HG02943 (cell line): Measurements from ENCODE around the gene FEN1.

Experiments
- ATAC-seq: cut with Tn5 transposase; IDR thresholded peaks from one replicate; pipeline ENCODE4 v1.9.1; 2021; ENCODE audit warnings: mild to moderate bottlenecking, low read depth, moderate library complexity; ENCODE audit not compliant: unreplicated experiment

FEN1 gene

DNA sequence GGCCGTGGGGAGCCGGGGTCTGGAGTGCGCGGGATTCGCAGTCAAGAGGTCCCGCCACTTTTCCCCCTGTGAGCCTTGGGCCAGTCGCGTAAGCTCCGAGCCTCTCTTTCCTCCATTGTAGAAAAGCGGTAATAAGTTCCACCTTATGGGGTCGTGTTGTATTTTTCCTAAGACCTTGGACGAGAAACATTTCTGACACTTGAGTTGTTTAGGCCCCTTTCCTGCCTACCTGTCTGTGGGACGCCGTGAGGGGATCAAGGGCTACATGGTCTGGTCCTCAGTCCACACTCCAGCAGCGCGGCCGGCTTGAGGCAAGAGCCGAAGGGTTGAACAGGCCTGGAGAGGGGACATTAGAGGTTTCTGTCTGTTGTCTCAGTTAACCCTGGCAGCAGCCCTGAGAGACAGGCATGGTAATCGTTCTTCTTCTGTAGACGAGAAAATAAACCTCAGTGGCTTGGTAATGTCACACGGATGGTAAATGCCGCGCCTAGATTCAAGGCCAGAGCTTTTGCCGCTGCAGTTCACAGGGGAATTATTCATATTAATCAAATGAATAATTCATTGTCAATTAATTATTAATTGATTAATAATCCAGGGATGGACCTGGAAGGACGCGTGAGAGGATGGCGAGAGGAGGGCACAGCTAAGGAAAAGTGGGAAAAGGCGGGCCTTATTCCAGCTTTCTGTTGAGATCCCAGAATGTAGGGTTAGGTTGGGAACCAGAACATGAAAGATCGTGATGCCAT is 545 bp downstream of the FEN1 start:
- ATAC-seq, result peak; percentile 27

DNA sequence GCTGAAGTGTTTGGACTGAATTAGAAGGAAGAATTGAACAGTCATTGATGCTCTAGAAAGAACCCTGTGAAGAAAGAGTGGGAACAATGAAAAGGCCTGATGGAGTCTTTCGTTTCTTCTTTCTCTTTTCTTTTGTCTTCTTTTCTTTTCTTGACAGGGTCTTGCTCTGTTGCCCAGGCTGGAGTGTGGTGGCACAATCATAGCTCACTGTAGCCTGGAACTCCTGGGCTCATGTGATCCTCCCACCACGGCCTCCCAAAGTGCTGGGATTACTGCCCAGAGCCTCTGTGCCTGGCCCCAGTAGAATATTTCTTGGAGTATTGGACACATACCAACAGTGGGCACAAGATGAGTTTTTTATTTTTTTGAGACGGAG is 1.1 kb downstream of the FEN1 start:
- no peak for ATAC-seq

DNA sequence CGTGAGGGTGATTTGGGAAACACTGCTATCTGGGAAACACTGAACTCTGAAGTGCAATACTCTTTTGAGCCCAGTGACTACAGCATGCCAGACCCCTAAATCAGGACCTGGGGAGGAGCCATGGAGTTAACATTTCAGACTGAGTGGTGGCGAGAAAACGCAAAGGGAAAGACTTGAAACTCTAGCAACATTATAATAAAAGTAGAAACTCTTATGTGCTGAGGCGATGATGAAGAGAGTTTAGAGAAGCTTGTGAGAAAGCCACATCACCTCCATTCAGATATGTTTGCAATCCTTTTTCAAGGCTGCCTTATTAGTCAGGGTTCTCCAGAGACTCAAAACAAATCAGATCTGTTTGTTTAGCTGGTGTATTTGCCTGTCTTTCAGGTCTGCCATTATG is 1.9 kb downstream of the FEN1 start:
- no peak for ATAC-seq

DNA sequence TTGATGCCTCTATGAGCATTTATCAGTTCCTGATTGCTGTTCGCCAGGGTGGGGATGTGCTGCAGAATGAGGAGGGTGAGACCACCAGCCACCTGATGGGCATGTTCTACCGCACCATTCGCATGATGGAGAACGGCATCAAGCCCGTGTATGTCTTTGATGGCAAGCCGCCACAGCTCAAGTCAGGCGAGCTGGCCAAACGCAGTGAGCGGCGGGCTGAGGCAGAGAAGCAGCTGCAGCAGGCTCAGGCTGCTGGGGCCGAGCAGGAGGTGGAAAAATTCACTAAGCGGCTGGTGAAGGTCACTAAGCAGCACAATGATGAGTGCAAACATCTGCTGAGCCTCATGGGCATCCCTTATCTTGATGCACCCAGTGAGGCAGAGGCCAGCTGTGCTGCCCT is 2.7 kb downstream of the FEN1 start:
- ATAC-seq, result no peak

DNA sequence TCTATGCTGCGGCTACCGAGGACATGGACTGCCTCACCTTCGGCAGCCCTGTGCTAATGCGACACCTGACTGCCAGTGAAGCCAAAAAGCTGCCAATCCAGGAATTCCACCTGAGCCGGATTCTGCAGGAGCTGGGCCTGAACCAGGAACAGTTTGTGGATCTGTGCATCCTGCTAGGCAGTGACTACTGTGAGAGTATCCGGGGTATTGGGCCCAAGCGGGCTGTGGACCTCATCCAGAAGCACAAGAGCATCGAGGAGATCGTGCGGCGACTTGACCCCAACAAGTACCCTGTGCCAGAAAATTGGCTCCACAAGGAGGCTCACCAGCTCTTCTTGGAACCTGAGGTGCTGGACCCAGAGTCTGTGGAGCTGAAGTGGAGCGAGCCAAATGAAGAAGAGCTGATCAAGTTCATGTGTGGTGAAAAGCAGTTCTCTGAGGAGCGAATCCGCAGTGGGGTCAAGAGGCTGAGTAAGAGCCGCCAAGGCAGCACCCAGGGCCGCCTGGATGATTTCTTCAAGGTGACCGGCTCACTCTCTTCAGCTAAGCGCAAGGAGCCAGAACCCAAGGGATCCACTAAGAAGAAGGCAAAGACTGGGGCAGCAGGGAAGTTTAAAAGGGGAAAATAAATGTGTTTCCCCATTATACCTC is 3.3 kb downstream of the FEN1 start:
- no peak for ATAC-seq

DNA sequence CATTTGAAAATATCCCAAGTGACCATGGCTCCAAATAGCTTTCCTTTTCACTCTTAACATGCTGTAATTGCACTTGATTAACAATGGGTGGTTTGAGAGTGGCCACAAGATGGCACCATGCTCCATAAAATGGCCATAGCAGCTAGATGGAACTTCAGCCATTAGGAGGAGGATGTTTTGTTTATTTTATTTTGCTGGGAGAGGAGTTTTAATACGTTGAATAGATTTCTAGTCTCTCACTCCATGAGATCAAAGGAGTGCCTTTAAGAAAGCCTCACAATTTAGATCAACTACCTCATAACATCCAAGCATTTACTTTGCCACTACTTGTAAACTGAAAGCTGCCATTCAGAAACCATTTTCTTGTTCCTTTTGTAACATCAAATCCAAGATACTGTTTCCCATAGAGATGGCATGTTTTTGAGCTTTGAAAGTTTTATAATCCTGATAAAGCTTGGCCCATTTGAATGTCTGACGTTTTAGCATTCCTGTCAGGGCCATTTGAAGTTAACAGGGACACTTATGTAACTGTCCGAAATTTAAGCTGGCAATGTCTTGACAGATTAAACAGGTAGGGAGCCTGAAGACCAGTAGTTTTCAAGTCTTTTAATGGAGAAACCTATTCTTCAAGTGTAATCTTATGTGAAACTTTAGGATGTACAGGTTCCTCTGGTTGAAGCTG is 4.7 kb downstream of the FEN1 start:
- ATAC-seq, result no peak

DNA sequence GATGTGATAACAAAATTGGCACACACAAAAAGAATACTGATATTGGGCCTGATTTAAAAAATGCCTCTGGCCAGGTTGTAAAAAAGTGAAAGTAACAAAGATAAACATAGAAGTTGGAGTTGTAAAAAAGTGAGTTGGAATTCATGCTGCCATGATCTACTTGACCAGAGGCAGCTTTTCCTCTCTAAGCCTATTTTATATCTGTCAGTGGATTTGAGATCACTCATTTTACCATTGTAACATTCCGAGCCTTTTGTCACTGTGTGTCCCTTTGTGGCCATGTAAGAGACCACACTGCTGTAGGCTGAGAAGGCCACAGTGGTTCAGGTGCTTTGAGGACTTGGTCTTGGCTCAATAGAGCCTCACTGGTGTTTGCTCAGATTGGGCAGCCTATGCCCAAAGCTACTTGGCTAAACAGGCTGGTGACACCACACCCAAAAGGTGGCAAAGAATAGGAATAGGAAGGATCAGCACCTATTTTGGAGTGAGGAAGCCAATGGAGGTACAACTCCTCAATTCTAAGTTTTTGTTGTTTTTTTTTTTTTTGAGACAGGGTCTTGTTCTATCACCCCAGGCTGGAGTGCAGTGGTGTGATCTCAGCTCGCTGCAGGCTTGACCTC is 7.1 kb downstream of the FEN1 start:
- no peak for ATAC-seq

DNA sequence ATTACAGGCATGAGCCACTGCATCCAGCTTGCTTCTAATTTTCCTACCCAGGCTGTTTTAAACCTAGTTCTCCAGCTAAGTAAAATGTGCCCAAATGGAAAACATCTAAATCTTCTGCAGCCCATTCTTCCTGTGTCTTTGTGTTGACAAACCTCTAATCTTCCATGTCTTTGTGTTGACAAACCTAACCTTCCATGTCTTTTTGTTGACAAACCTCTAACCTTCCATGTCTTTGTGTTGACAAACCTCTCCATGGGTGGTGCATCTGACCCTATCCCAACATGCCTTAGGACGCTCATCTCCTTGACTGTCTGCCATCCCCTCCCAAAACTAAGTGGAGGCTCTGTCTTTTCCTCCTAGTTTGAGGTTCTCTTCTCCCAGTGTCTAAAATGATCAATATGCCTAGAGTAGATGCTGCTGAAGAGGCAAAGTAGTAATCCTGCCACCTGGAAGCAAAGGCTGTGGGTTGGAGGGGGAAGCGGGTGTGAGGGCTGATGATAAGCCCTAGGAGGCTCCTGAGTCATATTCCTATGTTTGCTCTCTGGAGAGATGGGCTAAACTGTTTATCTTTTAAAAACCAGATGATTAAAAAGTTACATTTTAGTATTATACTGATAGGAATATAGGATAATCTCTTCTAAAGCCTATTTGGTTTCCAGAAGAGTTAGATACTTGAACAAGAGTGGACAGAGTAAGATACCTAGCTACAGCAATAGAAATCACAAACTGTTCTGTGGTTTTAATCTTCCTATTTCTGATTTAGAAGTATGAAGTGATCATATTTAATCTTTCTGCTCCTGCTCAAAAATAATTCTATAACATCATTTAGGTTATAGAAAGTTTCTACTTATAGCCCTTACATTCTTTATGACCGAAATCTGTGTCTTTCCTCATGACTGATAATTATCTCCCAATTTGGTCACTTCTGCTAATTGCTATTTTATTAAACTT is 7.9 kb downstream of the FEN1 start:
- ATAC-seq, result no peak

DNA sequence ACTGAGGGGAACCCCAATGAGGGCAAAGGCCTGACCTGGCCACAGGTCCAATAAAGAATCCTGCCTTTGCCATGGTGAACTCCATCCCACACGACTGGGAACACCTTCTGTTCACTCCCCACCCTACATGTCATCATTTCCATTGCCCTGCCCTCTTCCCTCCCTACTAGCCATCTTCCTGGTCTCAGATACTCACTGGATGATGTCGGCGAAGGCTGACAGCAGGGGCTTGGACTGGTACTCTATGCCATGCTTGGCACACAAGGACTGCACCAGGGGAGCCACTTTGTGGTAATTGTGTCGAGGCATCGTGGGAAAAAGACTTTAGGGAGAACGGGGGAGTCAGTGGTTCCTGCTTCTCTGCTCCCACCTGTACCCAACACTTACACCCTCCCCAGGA is 9.9 kb downstream of the FEN1 start:
- ATAC-seq, result no peak

DNA sequence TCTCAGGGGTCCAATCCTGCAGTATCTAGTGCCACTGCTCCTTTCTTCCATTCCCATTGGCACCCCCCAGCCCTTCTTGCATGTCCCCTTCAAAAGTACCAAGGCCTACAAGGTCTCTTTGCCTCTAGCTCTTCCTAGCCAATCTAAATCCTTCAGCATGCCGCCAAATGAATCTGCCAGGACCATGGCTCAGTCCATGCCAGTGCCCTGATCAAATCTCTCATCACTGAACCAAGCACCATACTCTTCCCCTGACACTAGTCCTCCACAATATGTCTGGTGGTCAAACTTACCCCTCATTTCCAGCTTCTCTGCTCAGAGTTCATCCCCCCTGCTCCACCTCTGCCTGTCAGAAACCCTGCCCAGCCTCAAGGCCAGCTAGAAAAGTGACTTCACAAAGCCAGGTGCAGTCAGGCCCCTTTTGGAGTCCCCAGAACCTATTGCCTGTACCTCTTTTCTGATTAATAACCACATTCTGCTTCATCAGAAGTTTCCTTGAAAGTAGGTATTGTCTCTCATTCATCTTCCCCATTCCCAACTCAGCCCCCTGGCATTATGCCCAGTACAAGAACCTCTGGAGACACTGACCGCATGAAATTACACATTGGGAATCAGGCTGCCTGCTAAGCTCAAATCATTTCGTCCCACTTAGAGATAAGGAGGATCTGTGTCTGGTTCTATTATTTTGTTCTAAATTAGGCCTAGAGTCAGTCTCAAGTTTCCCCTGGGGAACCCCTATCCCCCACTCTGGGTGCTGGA is 11.4 kb downstream of the FEN1 start:
- ATAC-seq, result no peak

DNA sequence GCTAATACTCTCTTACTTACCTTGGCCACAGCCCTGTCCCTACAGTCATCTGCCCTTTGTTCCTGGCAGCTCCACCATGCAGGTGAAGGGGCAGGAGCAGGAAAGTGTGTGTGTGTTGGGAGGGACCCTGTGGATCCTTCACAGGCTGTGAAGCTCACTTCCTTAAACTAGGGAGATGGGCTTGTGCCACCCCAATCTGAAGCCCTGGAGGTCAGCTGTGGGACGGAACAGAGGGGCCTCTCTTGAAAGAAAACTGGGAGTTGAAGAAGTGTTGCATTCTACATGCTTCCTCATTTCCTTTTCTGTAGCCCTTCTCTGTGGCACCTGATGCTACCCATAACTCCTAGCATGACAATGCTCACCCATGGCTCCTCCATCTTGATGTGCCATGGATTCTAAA is 12.4 kb downstream of the FEN1 start:
- ATAC-seq, result no peak

DNA sequence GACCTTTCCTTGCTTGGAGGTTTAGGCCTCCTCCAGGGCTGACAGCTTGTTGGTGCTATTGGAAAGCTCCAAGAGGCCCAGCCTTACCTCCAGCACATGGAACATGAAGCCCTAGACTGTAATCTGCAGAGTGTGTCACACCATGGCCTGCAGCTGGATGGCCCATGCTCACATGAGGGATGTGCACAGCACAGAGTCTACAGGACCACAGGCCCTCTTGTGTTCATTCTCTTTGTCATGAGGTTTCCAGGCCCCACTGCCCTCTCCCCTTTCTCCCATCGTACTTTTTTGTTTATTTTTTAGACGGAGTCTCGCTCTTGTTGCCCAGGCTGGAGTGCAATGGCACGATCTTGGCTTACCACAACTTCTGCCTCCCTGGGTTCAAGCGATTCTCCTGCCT is 14.1 kb downstream of the FEN1 start:
- ATAC-seq, result no peak

DNA sequence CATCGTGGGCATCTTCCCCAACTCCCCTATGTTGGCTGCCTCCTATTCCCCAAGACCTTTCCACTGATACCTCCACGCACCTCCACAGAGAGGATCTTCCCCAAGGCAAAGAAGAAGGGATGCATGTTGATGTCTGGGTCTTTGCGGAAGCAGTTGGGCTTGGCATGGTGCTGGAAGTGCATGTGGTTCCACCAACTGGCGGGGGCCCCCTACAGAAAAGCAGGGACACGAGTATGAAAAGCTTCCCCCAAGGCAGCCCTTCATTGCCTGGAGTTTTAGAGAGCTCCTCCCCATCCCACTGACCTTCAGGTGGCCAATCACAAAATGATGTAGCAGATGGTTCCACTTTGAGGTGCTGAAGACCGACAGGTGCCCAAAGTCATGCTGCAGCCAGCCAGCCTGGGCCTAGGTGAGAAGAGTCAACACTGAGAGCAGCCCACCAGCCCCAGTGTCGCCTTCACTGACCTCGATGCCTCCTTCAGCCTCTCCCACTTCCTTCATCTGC is 18.0 kb downstream of the FEN1 start:
- ATAC-seq, result no peak

DNA sequence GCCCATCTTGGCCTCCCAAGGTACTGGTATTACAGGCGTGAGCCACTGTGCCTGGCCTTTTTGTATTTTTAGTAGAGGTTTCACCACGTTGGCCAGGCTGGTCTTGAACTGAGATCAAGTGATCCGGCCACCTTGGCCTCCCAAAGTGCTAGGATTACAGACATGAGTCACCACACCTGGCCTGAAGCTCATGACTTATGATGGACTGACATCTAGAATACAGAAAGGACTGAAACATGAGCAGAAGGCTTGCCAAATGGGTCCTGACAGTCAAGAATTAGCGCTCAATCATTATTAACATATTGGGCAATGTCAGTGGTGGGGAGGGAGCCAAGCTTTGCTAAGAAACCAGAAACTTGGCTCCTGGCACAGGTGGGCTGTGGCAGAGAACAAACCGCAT is 19.1 kb downstream of the FEN1 start:
- no peak for ATAC-seq

DNA sequence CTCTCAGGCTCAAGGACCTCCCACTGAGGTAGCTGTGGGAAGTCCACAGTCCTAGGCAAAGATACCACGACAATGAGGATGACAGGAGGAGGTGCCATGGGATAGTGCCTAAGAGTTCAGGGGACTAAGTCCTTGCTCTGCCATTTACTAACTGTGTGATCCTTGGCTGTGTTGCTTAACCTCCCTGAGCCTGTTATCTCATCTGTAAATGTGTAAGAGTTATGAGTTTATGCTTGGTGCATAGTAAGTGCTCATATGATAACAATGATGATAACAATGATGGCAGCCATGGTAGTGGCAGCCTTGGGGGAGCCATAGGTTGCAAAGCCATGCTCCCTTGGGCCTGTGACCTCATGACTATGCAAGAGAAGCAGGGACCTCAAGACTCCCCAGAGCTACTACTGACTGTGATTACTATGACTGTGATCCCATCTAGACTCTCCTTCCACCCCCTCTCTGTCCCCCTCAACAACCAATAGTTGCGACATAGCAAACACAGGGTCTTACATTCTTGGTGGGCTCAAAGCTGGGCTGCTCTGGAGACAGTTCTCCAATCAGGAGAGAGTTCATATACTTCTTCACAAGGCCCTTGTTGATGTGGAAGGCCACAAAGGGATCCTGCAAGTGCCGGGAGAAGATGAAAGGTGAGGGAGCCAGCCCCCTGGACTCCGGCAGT is 20.2 kb downstream of the FEN1 start:
- ATAC-seq, result no peak

DNA sequence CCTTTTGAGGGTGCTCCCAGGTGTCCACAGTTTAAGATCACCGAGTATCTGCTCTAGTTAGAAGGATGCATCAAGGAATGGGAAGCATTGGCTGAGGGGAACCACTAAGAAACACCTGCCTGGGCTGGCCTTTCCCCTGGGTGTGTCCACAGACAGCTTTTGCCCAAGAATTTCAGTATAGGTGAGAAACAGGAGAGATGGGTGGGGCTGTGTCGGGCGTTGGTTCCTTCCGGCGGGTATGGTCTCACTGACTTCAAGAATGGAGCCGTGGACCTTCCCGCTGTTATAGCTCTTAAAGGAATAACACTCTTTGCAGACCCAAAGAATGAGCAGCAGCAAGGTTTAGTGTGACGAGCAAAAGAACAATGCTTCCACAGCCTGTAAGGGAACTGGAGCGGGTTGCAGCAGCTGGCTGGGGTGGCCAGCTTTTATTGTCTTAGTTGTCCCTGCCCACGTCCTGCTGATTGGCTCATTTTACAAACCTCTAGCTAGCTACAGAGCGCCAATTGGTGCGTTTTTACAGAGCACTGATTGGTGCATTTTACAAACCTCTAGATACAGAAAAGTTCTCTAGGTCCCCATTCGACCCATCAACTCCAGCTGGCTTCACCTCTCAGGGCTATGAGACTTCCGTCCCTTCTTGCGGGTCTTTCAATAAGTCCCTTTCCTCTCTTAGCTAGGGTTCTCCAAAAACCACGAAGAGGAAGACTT is 21.7 kb downstream of the FEN1 start:
- ATAC-seq, result no peak

DNA sequence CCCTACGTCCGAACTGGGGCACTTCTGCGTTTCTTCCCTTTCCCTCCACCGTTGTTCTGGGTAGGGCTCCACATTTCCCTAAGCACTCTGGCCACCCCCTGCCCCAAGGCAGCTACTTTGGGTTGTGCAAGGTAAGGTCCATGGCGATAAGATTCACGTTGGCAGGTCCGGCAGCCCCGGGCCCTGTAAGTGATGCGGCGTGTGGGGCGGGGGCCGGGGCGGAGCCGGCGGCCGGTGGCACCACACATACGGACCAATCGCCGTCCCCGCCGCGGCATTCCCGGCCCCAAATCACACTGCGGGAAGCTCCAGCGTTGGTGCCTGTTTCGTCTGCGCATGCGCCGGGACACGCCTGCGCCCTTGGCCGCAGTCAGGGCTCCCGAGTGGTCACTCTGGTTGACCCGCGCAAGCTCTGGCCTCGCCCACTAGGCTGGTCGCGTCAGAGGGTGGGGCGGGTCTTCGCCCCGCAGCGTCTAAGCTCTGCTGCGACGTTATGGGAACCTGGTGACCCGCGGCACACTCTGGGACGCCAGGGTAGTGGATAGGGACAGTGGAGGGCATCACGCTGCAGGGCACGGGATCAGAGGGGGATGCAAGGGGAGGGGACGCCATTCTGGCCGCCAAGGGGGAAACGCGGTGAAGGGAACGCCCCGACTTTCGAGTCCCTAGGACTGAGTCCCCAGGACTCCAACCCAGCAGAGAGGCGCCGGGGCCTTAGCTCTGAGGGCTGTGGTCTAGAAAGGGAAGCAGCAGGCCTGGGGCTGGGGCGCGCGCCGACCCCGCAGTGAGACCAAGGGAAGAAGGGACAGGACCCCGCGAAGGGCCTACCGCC is 22.5 kb downstream of the FEN1 start:
- ATAC-seq, result peak; percentile 43
